Gastroesophageal sphincter (tissue), 3 donors: ENCODE results near the gene OGFOD2.

Source experiments
- CTCF ChIP-seq, 4 experiments: fragments of 200-600 bp in 2 of 4; fragments of 450-650 bp in 2 of 4; sonication (generic) in 1 of 4; IDR thresholded peaks; one replicate each; pipeline ENCODE4 v1.5.1; 2017 to 2019; ENCODE audit warnings: antibody characterized with exemption in 4 of 4, mild to moderate bottlenecking in 2 of 4, moderate library complexity in 2 of 4
- POLR2A ChIP-seq, 2 donors: fragments of 450-650 bp; IDR thresholded peaks; one replicate each; pipeline ENCODE4 v1.6.1; 2017; ENCODE audit warnings: antibody characterized with exemption in 2 of 2, mild to moderate bottlenecking in 2 of 2, moderate library complexity in 1 of 2
- POLR2AphosphoS5 ChIP-seq: sonication (generic); formaldehyde crosslinking; IDR thresholded peaks from one replicate; pipeline ENCODE4 v1.6.1; 2017; ENCODE audit warnings: antibody characterized with exemption

GRCh38 chr12:122998316-122998715 is 23.3 kb downstream of the OGFOD2 start:
- no peak for TF ChIP-seq CTCF (IDR thresholded peaks at IDR 0.05)
- no peak for TF ChIP-seq POLR2A (IDR thresholded peaks at IDR 0.05)
- TF ChIP-seq POLR2AphosphoS5, result no peak
